HG02763 (cell line): ENCODE data around the gene TBL3.
"Not testable (repeated sequence)": the region's sequence is repeated elsewhere in the genome, so short reads cannot be mapped to it uniquely, and the experiment has no call there.

Source experiments
- ATAC-seq: cut with Tn5 transposase; IDR thresholded peaks from one replicate; pipeline ENCODE4 v1.9.1; 2021; ENCODE audit warnings: mild to moderate bottlenecking, moderate library complexity; ENCODE audit not compliant: unreplicated experiment

Gene TBL3

DNA sequence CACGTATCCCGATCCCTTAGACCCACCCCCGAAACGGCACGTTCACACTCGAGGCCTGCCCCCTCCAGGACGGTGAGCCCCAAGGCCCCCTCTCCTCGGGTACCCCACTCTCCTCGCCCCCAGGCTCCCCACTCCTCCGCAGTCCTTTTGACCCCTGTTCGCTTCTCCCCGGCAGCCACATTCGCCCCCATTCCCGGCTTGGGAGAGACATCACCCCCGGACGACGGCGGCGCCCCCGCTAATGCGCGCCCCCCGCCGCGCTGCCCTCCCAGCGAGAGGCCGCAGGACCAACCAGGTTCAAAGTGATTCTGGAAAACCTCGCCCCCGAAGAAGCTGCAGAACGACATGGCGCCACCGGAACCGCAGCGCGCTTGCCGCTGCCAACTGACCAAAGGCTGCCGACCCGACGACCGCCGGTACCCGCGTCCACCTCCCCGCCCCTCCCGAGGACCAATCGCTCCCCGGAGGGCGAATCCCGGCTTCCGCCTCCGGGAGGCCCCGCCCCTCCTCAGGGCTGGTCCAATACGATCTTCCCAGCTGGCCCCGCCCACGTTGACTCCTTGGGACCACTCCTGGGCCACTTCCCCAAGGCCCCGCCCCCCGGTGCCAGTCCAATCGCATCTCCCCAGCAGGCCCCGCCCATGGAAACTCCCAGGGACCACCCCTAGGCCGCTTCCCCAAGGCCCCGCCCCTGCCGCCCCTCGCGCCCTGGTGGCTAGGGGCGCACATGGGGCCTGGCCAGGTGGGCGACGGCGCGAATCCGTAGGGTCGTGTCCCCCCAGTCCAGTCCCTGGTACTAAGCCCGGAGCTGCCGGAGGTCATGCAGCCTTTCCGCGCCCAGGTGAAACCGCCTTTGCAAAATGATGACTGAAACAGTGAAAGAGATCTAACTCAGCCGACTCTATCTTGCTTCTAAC is 28.8 kb upstream of the TBL3 start, which contains the start of gene MSRB1:
TSS of gene MSRB1 (minus strand) at position 390 of the 917 bp plus-strand sequence. CDS start at position 347, 43 bp downstream.
- peak; percentile 94 for ATAC-seq

DNA sequence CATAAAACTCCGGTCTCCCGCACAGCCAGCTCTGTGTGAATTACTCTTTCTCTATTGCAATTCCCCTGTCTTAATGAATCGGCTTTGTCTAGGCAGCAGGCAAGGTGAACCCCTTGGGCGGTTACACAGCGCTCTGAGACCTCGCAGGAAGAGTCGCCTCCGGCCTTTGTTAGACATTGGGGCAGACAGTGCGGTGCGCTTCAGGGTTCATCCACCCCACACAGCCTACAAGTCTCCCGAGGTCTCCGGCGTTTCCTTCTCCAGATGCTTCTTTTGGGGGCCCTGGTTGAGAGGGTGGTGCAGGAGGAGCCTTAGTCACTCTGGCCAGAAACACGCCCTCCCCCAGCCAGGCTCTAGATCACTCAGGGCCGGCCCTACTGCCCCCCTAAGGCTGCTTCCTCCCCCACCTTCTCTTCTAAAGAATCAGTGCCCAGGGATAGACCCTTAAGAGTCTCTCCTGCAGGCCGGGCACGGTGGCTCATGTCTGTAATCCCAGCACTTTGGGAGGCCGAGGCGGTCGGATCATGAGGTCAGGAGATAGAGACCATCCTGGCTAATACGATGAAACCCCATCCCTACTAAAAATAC is 27.1 kb upstream of the TBL3 start:
- ATAC-seq: no peak

DNA sequence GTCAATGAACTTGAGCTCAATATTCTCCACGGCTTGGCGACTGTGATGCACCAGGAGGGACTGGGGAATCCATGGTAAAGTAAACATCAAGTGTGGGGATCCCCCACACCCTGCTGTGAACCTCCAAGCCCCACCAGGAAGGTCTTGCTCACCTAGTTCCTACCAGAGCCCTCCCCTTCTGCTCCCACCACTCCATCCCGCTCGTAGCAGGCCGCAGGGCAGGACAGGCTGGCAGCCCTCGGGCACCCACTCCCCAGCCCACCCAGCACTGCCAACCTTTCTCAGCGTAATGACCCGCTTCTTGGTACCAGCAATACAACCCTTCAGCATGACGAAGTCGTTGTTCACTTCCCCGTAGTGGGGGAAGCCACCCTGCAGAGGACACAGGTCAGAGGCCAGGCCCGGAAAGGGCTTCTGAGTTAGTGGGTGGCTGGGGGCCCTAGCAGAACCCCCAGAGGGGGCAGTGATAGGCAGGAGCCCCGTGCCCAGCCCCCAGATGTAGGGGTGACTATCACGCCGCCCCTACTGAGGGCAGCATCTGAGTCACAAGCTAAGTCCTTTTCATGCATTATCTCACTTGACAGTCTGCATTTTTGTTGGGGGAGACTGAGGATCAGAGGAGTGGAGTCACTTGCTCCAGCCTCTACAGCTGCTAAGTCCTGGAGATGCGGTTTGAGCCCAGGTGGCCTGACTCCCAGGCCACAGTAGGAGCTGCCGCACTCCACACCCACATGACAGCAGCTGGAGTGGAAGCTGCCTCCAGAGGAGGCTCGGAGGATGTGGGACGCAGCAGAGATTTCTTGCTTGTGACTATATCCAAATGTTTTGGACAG is 26.1 kb upstream of the TBL3 start:
- ATAC-seq: no peak

DNA sequence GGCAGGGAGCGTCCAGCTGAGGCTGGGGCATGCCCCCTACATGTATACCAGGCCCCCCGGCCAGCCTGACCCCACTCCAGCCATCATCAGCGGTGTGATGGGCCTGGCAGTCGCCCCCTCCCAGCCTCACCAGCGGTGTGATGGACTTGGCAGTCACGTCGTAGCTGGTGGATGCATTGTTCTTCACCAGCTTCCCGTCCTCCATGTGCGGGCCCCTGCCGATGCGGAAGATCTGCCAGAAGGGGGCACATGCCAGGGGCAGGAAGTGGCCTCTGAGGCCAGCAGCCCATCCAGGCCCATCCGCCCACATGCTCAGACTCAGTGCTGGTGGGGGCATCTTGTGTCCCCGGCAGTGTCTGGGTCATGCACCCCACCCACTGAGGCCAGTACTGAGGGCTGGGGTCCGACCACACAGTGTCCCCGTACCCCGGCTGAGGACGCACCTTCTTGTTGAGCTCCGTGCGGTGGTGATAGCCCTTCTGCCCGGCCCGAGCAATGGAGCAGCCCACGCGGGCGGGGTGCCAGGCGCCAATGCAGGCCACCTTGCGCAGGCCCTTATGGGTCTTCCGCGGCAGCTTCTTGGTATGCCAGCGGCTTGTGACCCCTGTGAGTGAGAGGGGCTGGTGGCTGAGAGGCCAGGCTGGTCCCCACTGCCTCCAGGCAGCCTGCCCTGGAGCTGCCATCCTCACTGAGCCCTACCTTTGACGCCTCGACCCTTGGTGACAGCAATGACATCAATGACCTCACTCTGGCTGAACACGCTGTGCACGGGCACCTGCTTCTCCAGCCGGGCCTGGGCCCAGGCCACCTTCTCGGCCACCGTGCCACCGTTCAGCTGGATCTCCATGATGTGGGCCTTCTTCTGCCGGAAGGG is 25.1 kb upstream of the TBL3 start:
- ATAC-seq: no peak

DNA sequence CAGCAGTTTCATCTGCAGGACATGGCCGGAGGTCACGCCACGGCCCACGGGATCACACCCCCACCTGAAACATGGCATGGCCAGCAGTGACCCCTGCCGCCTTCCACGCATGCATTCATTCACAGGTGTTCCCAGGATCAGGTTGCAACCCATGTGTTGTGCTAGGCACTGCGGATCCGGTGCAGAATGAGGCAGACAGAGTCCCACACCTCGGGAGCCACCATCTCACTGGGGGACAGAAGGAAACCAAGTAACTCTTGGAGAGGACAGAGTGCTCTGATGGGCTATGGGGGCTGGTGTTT is 24.5 kb upstream of the TBL3 start:
- no peak for ATAC-seq

DNA sequence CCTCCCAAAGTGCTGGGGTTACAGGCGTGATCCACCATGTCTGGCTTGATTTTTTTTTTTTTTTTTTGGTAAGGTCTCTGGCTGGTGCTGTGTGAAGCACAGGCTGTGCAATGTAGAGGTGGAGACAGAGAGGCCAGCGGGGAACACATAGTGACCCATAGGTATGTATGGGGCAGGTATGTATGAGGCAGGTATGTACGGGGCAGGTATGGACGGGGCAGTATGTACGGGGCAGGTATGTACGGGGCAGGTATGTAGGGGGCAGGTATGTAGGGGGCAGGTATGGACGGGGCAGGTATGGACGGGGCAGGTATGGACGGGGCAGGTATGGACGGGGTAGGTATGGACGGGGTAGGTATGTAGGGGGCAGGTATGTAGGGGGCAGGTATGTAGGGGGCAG is 22.3 kb upstream of the TBL3 start:
- no peak for ATAC-seq

DNA sequence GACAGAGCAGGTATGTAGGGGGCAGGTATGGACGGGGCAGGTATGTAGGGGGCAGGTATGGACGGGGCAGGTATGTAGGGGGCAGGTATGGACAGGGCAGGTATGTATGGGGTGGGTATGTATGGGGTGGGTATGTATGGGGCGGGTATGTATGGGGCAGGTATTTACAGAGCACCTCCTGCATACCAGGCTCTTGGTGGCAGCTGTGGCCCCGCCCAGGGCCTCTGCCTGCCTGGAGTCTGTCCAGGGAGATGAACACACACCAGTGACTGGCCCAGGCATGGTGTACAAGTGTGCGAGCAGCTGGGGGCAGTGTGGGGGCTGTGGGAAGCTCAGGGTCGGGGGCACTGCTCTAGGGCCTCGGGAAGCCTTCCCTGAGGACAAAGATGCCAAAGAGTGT is 21.8 kb upstream of the TBL3 start:
- no peak for ATAC-seq

DNA sequence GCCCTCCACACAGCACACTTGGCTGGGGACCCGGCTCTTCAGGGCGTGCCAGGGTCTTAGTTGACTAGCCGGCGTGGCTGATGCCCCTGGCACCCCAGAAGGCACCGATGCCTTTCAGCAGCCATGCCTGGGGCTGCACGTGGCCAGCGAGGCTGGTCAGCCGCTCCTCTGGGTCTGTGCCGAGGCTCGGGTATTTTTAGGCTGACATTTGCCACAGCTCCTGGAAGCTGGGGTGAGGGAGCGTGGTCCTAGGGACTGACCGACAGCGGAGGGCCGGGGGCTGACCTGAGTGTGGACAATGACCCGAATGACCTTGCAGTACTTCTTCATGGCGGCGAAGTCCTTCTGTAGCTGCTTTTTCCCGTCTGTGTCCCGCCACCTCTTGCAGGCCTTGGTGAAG is 21.3 kb upstream of the TBL3 start:
- ATAC-seq: no peak

DNA sequence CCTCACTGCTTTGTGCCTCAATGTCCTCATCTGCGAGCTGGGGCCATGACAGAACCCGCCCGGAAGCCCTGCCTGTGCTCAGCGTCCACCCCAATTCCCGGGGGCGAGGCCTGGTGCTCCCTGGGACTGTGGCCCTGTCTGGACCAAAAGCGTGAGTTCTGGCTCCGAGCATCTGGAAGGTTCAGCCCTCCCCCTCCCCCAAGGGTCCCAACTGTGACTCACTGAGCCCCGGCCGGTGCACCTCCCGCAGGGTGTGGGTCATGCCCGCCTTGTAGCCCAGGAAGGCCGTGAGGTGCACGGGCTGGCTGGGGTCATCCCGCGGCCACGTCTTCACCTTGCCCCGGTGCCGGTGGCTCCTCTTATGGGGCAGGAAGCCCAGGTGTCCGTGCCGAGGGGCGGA is 18.1 kb upstream of the TBL3 start:
- no peak for ATAC-seq

DNA sequence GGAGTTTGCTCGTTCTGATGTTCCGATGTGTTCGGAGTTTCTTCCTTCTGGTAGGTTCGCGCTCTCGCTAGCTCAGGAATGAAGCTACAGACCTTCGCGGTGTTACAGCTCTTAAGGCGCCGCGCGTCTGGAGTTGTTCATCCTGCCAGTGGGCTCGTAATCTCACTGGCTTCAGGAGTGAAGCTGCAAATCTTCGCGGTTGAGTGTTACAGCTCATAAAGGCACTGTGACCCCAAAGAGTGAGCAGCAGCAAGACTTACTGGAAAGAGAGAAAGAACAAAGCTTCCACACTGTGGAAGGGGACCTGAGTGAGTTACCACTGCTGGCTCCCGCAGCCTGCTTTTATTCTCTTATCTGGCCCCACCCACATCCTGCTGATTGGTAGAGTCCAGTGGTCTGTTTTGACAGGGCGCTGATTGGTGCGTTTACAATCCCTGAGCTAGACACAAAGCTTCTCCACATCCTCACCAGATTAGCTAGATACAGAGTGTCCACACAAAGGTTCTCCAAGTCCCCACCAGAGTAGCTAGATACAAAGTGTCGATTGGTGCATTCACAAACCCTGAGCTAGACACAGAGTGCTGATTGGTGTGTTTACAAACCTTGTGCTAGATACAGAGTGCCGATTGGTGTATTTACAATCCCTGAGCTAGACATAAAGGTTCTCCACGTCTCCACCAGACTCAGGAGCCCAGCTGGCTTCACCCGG is 14.3 kb upstream of the TBL3 start:
- ATAC-seq: not testable (repeated sequence)

DNA sequence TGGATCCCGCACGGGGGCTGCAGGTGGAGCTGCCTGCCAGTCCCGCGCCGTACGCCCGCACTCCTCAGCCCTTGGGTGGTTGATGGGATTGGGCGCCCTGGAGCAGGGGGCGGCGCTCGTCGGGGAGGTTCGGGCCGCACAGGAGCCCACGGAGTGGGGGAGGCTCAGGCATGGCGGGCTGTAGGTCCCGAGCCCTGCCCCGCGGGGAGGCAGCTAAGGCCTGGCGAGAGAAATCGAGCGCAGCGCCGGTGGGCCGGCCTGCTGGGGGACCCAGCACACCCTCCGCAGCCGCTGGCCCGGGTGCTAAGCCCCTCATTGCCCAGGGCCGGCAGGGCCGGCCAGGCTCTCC is 13.7 kb upstream of the TBL3 start:
- ATAC-seq: not testable (repeated sequence)

DNA sequence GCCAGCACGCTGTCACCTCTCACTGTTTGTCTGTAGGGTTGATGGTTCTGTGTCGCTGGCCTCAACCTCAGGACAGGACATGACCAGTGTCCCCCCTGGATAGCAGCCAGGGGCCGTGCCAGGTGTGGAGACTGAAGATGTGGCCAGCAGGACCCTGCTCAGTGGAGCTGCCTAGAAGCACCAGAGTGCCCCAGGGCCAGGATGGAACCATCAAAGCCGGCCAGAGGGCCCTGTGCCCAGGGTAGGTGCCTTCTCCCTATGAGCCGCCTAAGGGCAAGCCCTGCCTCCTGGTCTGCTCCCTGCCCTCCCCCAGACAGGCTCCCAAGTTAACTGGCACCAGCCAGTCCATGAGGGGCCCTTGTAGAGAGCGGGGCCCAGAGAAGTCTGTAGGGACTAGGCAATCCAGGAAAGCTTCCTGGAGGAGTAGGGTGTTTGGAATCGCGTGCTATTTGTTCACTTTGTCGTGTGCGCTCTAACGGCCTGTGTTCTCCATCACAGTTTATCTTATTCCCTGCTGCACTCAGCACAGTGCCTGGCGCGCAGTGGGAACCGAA is 13.1 kb upstream of the TBL3 start:
- no peak for ATAC-seq

DNA sequence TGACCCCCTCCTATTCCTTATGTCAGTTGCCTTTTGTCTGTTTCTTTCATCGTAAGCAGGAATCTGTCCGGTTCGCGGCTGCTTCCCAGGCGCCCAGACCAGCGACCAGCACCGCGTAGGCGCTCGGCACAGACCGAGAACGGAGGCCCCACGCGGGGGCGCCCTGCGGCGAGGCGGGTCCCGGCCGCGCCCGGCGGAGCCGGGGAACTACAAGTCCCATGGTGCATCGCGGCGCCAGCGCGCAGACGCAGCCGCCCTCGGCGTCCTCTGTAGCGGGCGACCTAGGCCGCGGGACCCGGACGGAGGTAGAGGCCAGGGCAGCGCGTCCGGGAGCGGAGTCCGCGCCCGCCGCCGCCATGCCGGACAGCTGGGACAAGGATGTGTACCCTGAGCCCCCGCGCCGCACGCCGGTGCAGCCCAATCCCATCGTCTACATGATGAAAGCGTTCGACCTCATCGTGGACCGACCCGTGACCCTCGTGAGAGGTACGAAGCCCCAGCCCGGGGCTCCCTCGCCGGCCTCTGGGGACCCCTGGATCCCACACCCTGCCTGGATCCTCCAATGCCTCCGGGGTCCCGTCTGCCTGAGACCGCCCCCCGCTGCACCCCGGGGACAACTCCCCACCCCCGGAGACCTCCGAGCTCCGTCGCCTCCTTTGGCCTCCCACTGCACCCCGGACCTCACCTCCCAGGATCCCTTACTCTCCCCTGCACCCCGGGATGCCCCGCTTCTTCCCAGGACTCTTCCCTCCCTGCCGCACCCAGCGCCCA is 12.4 kb upstream of the TBL3 start, which contains the start of gene NDUFB10:
TSS of gene NDUFB10 (plus strand) at position 270 of the 771 bp plus-strand sequence. CDS start at position 357, 87 bp downstream.
- ATAC-seq: peak; percentile 75

DNA sequence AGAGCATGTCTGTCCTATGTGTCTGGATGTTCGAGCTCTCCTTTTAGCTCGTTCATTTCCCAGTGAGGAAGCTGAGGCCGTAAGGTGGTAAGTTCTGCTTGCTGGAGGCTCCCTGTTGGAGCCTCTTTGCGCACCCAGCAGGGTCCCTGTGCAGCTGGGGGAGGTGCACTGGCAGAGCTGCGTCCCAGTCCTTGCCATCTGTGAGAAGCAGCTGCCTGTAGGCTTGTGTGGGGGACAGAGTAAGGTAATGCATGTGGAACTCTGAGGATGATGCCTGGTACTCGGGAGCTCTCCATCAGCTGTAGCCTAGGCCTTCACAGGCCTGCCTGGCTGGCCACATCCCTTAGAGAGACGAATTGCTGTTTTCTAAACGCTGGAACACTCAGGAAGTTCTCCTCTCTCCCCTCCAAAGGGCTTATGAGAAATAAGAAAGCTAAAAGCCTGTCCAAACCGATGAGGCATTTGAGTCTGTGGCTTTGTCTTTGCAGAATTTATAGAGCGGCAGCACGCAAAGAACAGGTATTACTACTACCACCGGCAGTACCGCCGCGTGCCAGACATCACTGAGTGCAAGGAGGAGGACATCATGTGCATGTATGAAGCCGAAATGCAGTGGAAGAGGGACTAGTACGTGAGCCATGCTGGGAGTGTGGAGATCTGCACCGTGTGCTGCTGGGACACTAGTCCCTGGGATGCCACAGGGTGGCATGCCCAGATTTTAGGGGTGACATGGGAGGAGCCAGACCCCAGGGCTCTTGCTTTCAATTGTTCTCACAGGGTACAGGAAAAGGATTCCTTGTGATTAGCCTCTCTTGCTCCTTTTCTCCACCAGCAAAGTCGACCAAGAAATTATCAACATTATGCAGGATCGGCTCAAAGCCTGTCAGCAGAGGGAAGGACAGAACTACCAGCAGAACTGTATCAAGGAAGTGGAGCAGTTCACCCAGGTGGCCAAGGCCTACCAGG is 10.9 kb upstream of the TBL3 start:
- ATAC-seq: no peak

DNA sequence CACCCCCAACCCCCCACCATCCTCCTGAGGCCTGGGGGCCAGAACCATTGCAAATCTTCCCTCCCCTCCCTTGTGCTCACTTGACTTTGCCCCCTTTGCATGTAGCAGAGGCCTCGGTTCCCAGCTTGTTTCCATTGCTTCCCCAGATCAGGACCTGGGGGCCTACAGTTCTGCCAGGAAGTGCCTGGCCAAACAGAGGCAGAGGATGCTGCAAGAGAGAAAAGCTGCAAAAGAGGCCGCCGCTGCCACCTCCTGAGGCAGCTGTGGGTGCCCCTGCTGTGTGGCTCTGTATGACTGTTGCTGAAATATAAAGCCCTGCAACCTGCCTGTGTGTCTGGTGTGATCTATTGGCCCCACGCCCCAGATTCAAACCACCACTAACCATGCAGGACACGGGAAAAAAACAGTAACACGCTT is 10.2 kb upstream of the TBL3 start:
- no peak for ATAC-seq

DNA sequence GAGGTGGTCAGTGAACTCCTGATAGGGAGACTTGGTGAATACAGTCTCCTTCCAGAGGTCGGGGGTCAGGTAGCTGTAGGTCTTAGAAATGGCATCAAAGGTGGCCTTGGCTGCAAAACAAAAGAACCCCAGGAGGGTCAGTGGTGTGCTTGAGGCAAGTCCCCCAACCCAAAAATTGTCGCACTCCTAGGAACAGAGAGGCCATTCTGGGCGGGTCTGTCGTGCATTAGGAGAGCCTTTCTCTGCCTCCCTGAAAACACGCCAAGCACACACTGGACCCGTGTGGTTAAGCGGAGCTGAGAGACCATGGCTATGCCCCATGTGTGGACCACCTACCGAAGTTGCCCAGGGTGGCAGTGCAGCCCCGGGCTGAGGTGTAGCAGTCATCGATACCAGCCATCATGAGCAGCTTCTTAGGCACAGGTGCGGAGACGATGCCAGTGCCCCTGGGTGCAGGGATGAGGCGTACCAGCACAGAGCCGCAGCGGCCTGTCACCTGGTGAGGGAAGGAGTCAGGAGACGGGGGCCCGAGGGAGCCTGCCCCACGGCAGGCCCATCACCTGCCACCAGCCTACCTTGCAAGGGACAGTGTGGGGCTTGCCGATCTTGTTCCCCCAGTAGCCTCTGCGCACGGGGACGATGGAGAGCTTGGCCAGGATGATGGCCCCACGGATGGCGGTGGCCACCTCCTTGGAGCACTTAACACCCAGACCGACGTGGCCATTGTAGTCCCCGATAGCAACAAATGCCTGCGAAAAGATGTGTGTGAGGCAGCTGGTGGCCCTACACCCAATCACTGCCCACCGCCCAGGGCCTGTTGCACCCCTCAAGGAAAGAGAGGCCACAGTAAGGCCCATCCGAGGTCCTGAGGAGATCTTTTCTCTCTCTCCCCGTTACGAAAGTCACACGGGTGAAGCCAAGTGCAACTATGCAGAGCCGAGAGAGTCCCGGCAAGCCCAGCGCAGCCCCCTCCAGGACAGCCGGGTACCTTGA is 9.4 kb upstream of the TBL3 start:
- ATAC-seq: not testable (repeated sequence)
